Loucy (cell line): Measurements from ENCODE around the gene NCF4.

Experiments
- H2AFZ ChIP-seq: fragments of 200-600 bp; sonication (generic); 2 replicates; pipeline ENCODE4 v1.6.0; 2016; ENCODE audit warnings: antibody characterized with exemption, mild to moderate bottlenecking, low read length, moderate library complexity
- H3F3A ChIP-seq: fragments of 200-600 bp; 2 replicates; pipeline ENCODE4 v1.6.0; 2016; ENCODE audit warnings: antibody characterized with exemption, low read depth, mild to moderate bottlenecking
- H3K27me3 ChIP-seq: fragments of 200-600 bp; sonication (generic); 2 replicates; pipeline ENCODE4 v1.6.1; 2014; ENCODE audit warnings: low read length, mild to moderate bottlenecking; ENCODE audit not compliant: insufficient read depth, poor library complexity, severe bottlenecking
- H3K36me3 ChIP-seq: fragments of 200-600 bp; sonication (generic); 2 replicates; pipeline ENCODE4 v1.6.1; 2016; ENCODE audit warnings: low read length; ENCODE audit not compliant: insufficient read depth
- H3K4me1 ChIP-seq: fragments of 200-600 bp; sonication (generic); 2 replicates; pipeline ENCODE4 v1.5.1; 2014; ENCODE audit warnings: low read length, mild to moderate bottlenecking; ENCODE audit not compliant: insufficient read depth, poor library complexity, severe bottlenecking
- H3K4me2 ChIP-seq: fragments of 200-600 bp; sonication (generic); 2 replicates; pipeline ENCODE4 v1.6.0; 2014; ENCODE audit warnings: antibody characterized with exemption, low read length, low read depth, mild to moderate bottlenecking; ENCODE audit not compliant: poor library complexity, severe bottlenecking
- H3K4me3 ChIP-seq: fragments of 200-600 bp; sonication (generic); 2 replicates; pipeline ENCODE4 v1.5.1; 2014; ENCODE audit warnings: low read length, mild to moderate bottlenecking, mixed read lengths; ENCODE audit not compliant: poor library complexity, severe bottlenecking
- H3K79me2 ChIP-seq: fragments of 200-600 bp; sonication (generic); 2 replicates; pipeline ENCODE4 v1.6.1; 2014; ENCODE audit warnings: low read length; ENCODE audit not compliant: insufficient read depth
- H3K9ac ChIP-seq: fragments of 200-600 bp; sonication (generic); 2 replicates; pipeline ENCODE4 v1.6.0; 2014; ENCODE audit warnings: mild to moderate bottlenecking, low read depth, low read length, moderate library complexity; ENCODE audit not compliant: poor library complexity, severe bottlenecking
- H3K9me2 ChIP-seq: fragments of 200-600 bp; sonication (generic); replicated peaks from 2 replicates; pipeline ENCODE4 v1.6.1; 2016; ENCODE audit warnings: low read depth, low read length, mixed read lengths
- H3K9me3 ChIP-seq: fragments of 200-600 bp; sonication (generic); 2 replicates; pipeline ENCODE4 v1.6.1; 2014; ENCODE audit warnings: mild to moderate bottlenecking, antibody characterized with exemption, low read length, low read depth; ENCODE audit not compliant: insufficient read depth
- H4K20me1 ChIP-seq: fragments of 200-600 bp; sonication (generic); 2 replicates; pipeline ENCODE4 v1.6.0; 2014; ENCODE audit warnings: antibody characterized with exemption, low read length, mild to moderate bottlenecking; ENCODE audit not compliant: insufficient read depth, poor library complexity, severe bottlenecking
- EZH2phosphoT487 ChIP-seq: fragments of 200-600 bp; IDR thresholded peaks from 2 replicates; pipeline ENCODE4 v1.6.1; 2018; ENCODE audit warnings: antibody characterized with exemption, mild to moderate bottlenecking, moderate library complexity, borderline replicate concordance
- TF ChIP-seq, protein P1 (sequence below): fragments of 200-600 bp; sonication (generic); conservative IDR thresholded peaks from 2 replicates; pipeline ENCODE4 v1.5.1; 2014; ENCODE audit warnings: mild to moderate bottlenecking, antibody characterized with exemption, low read length

NCF4 gene

DNA sequence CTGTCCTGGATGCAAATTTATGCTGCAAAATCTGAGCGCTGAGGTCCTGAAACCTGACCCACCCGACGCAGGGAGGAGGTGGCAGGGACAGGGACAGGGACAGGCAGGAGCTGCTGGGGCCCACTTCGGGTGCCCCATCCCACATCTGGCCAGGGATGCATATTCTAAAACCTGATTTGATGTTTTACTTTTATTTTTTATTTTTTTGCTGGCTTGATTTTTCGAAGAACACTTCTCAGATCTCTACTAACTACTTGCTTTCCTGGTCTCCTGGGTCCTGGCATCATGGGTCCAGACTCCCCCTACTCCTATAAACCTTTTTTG is 43.3 kb upstream of the NCF4 start:
- no peaks in the 10 kb centered on the region for H3F3A ChIP-seq
- H3K27me3 ChIP-seq, result peaks cover 6% of the 10 kb centered on the region
- no peaks in the 10 kb centered on the region for H3K9me2 ChIP-seq
- H3K4me1 ChIP-seq, result no peaks in the 10 kb centered on the region
- no peaks in the 10 kb centered on the region for H3K79me2 ChIP-seq
- H2AFZ ChIP-seq, result no peak overlapping the region
- H3K4me3 ChIP-seq, result no peak overlapping the region
- H3K9me3 ChIP-seq, result no peaks in the 10 kb centered on the region
- no peaks in the 10 kb centered on the region for H4K20me1 ChIP-seq
- no peak overlapping the region for H3K4me2 ChIP-seq
- H3K9ac ChIP-seq, result no peak overlapping the region
- TF ChIP-seq, protein P1, sequence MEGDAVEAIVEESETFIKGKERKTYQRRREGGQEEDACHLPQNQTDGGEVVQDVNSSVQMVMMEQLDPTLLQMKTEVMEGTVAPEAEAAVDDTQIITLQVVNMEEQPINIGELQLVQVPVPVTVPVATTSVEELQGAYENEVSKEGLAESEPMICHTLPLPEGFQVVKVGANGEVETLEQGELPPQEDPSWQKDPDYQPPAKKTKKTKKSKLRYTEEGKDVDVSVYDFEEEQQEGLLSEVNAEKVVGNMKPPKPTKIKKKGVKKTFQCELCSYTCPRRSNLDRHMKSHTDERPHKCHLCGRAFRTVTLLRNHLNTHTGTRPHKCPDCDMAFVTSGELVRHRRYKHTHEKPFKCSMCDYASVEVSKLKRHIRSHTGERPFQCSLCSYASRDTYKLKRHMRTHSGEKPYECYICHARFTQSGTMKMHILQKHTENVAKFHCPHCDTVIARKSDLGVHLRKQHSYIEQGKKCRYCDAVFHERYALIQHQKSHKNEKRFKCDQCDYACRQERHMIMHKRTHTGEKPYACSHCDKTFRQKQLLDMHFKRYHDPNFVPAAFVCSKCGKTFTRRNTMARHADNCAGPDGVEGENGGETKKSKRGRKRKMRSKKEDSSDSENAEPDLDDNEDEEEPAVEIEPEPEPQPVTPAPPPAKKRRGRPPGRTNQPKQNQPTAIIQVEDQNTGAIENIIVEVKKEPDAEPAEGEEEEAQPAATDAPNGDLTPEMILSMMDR, result no peak
- no peak for TF ChIP-seq EZH2phosphoT487
- H3K36me3 ChIP-seq, result no peaks in the 10 kb centered on the region

DNA sequence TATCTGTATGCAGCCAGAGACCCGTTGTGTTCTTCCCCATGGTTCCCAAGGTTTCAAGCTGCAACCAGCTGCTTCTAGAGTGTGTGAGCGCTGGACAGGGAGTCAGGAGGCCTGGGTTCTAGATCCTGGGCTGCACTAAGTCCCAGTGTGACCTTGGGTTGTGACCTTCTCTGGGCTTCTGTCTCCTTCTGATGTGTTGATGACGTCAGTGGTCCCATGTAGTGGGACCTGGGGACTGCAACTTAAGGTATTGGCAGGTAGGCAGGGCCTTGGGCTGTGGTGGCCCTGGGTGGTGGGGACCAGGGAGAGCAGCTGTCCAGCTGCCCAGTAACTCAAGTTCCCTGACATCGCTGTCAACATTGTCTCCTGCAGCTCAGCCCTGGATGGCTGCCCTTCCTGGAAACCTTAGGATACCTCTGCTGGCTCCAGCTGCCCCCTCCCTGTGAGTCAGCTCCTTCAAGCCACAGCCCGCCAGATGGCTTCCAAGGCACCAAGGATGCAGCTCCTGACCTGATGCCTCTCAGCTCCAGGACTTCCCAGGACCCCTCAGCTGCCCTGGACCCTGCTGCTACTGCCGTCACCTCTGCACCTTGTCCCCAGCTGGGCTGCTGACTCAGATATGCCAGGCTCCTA is 42.7 kb upstream of the NCF4 start:
- no peaks in the 10 kb centered on the region for H4K20me1 ChIP-seq
- H3K4me3 ChIP-seq, result no peak overlapping the region
- no peaks in the 10 kb centered on the region for H3K36me3 ChIP-seq
- no peak overlapping the region for H2AFZ ChIP-seq
- H3K4me2 ChIP-seq, result no peak overlapping the region
- no peaks in the 10 kb centered on the region for H3F3A ChIP-seq
- no peaks in the 10 kb centered on the region for H3K79me2 ChIP-seq
- peaks cover 6% of the 10 kb centered on the region for H3K27me3 ChIP-seq
- no peaks in the 10 kb centered on the region for H3K4me1 ChIP-seq
- H3K9ac ChIP-seq, result no peak overlapping the region
- no peaks in the 10 kb centered on the region for H3K9me2 ChIP-seq
- TF ChIP-seq EZH2phosphoT487, result no peak
- TF ChIP-seq, protein P1, result no peak
- H3K9me3 ChIP-seq, result no peaks in the 10 kb centered on the region

DNA sequence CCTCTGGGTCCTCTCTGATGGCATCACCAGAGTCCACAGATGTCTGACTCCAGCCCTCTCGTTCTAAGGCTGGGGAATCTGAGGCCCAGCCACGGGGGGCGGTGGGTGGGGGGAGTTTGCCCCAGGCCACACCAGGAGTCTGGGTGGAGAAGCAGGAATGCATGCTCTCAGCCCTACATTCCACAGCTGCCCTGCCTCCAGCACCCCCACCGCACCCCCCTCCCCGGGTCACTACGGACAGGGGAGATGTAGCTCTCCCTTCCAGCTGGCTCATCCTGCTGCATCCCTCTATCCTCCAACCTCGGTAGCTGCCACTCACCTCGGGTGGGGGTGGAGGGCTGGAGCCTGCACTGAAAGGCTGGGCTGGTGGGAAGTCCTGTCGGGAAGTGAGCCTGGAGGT is 41.7 kb upstream of the NCF4 start:
- Histone ChIP-seq H3K79me2 (no peaks in the 10 kb centered on the region), H2AFZ (no peak overlapping the region), H3K4me2 (no peak overlapping the region), H4K20me1 (no peaks in the 10 kb centered on the region), H3K9me3 (no peaks in the 10 kb centered on the region), H3K9ac (no peak overlapping the region), H3F3A (no peaks in the 10 kb centered on the region), H3K4me1 (no peaks in the 10 kb centered on the region), H3K36me3 (no peaks in the 10 kb centered on the region), H3K27me3 (peaks cover 6% of the 10 kb centered on the region), H3K4me3 (no peak overlapping the region), H3K9me2 (no peaks in the 10 kb centered on the region)
- TF ChIP-seq EZH2phosphoT487, result no peak
- TF ChIP-seq, protein P1, result no peak
